IPS DF 6.9 (cell line): ENCODE measurements around the gene SLC38A8.

Experiments
- DNase-seq: peaks from one replicate; pipeline ENCODE4 v3.0.0-alpha.2; 2013; ENCODE audit warnings: low read depth, low spot score
- H3K27ac ChIP-seq: one replicate; pipeline ENCODE4 v1.5.1; 2013; ENCODE audit warnings: low read length, control low read depth
- H3K27me3 ChIP-seq: 2 replicates; pipeline ENCODE4 v1.6.1; 2013; ENCODE audit warnings: mild to moderate bottlenecking, low read length; ENCODE audit not compliant: control insufficient read depth, insufficient read depth
- H3K36me3 ChIP-seq: 2 replicates; pipeline ENCODE4 v1.6.1; 2013; ENCODE audit warnings: low read length; ENCODE audit not compliant: control insufficient read depth, insufficient read depth
- H3K4me1 ChIP-seq: 2 replicates; pipeline ENCODE4 v1.6.1; 2013; ENCODE audit warnings: low read length; ENCODE audit not compliant: control insufficient read depth, insufficient read depth
- H3K4me3 ChIP-seq: 2 replicates; pipeline ENCODE4 v1.5.1; 2013; ENCODE audit warnings: mild to moderate bottlenecking, low read length
- H3K9me3 ChIP-seq: 2 replicates; pipeline ENCODE4 v1.6.1; 2013; ENCODE audit warnings: low read length, inconsistent platforms; ENCODE audit not compliant: control insufficient read depth, insufficient read depth
- WGBS: extraction: QIAGEN DNeasy Blood & Tissue Kit; methylation state at CpG from one replicate; pipeline ENCODE4 v1.1.7; 2013; ENCODE audit warnings: mixed read lengths, missing lambda C conversion rate; ENCODE audit not compliant: insufficient read length, insufficient coverage; 5-methylcytosine and 5-hydroxymethylcytosine counted together

Gene SLC38A8

GRCh38 chr16:83972256-83973008, 70.2 kb downstream of the SLC38A8 start:
- H3K27me3 ChIP-seq: peaks cover 4% of the 10 kb centered on the region; the same call in 1 of the 2 replicates
- no peaks in the 10 kb centered on the region for H3K36me3 ChIP-seq
- no peak overlapping the region for H3K4me3 ChIP-seq
- H3K27ac ChIP-seq: no peak overlapping the region
- no peak for DNase-seq
- H3K4me1 ChIP-seq: peaks cover 3% of the 10 kb centered on the region; the same call in 1 of the 2 replicates
- WGBS: no CpG with 5 or more reads among the region's 19 CpGs
- H3K9me3 ChIP-seq: no peaks in the 10 kb centered on the region

GRCh38 chr16:83971165-83972130, 71.1 kb downstream of the SLC38A8 start:
- peaks cover 4% of the 10 kb centered on the region; the same call in 1 of the 2 replicates for H3K27me3 ChIP-seq

GRCh38 chr16:83970430-83970815, 72.2 kb downstream of the SLC38A8 start:
- H3K36me3 ChIP-seq: no peaks in the 10 kb centered on the region
- H3K9me3 ChIP-seq: no peaks in the 10 kb centered on the region
- peaks cover 3% of the 10 kb centered on the region; the same call in 1 of the 2 replicates for H3K4me1 ChIP-seq
- peaks cover 4% of the 10 kb centered on the region; the same call in 1 of the 2 replicates for H3K27me3 ChIP-seq
- DNase-seq: no peak
- H3K27ac ChIP-seq: no peak overlapping the region
- WGBS: no CpG with 5 or more reads among the region's 6 CpGs
- no peak overlapping the region for H3K4me3 ChIP-seq

More at GRCh38 chr16:83971165-83972130, 71.1 kb downstream of the SLC38A8 start:
- Histone ChIP-seq H3K36me3 (no peaks in the 10 kb centered on the region), H3K4me1 (peaks cover 3% of the 10 kb centered on the region; the same call in 1 of the 2 replicates), H3K4me3 (no peak overlapping the region), H3K27ac (no peak overlapping the region), H3K9me3 (no peaks in the 10 kb centered on the region)
- no CpG with 5 or more reads among the region's 27 CpGs for WGBS
- DNase-seq: no peak

GRCh38 chr16:83969771-83970429, 72.7 kb downstream of the SLC38A8 start:
- no peaks in the 10 kb centered on the region for H3K9me3 ChIP-seq
- no peak overlapping the region for H3K4me3 ChIP-seq
- H3K27ac ChIP-seq: no peak overlapping the region
- no CpG with 5 or more reads among the region's 18 CpGs for WGBS
- no peak for DNase-seq
- peaks cover 3% of the 10 kb centered on the region; the same call in 1 of the 2 replicates for H3K4me1 ChIP-seq
- H3K27me3 ChIP-seq: peaks cover 4% of the 10 kb centered on the region; the same call in 1 of the 2 replicates
- H3K36me3 ChIP-seq: no peaks in the 10 kb centered on the region

- Histone ChIP-seq H3K4me3 (peak overlapping the region; percentile 55; the same call in 1 of the 2 replicates), H3K27me3 (peaks cover 4% of the 10 kb centered on the region; the same call in 1 of the 2 replicates), H3K27ac (no peak overlapping the region), H3K36me3 (no peaks in the 10 kb centered on the region), H3K4me1 (peaks cover 3% of the 10 kb centered on the region; the same call in 1 of the 2 replicates), H3K9me3 (no peaks in the 10 kb centered on the region)
- no CpG with 5 or more reads among the region's 45 CpGs for WGBS
- no peak for DNase-seq
These were observed 73.5 kb downstream of the SLC38A8 start for GRCh38 chr16:83968891-83969649.

- no peak for DNase-seq
- H3K4me1 ChIP-seq: peaks cover 3% of the 10 kb centered on the region; the same call in 1 of the 2 replicates
- H3K4me3 ChIP-seq: peak overlapping the region; percentile 55; the same call in 1 of the 2 replicates
- no peaks in the 10 kb centered on the region for H3K36me3 ChIP-seq
- peaks cover 4% of the 10 kb centered on the region; the same call in 1 of the 2 replicates for H3K27me3 ChIP-seq
- no CpG with 5 or more reads among the region's 87 CpGs for WGBS
- H3K27ac ChIP-seq: no peak overlapping the region
- H3K9me3 ChIP-seq: no peaks in the 10 kb centered on the region
These were observed 74.2 kb downstream of the SLC38A8 start for GRCh38 chr16:83968306-83968851.

- H3K4me1 ChIP-seq: peaks cover 3% of the 10 kb centered on the region; the same call in 1 of the 2 replicates
- no peak within 1 kb of the TSS for H3K27ac ChIP-seq
- no peaks in the 10 kb centered on the region for H3K36me3 ChIP-seq
- 100% methylated on average over 5 of the region's 35 CpGs for WGBS
- peak within 1 kb of the TSS; percentile 55; the same call in 1 of the 2 replicates for H3K4me3 ChIP-seq
- peaks cover 4% of the 10 kb centered on the region; the same call in 1 of the 2 replicates for H3K27me3 ChIP-seq
- DNase-seq: no peak
- no peaks in the 10 kb centered on the region for H3K9me3 ChIP-seq
These were observed 74.7 kb downstream of the SLC38A8 start, which contains the start of gene NECAB2 for GRCh38 chr16:83967838-83968305. TSS of gene NECAB2 (plus strand) at chr16:83968244. CDS start at chr16:83968649, 405 bp downstream.

- no CpG with 5 or more reads among the region's 2 CpGs for WGBS
- no peak for DNase-seq
- H3K27me3 ChIP-seq: peaks cover 4% of the 10 kb centered on the region; the same call in 1 of the 2 replicates
- H3K9me3 ChIP-seq: no peaks in the 10 kb centered on the region
- no peak overlapping the region for H3K27ac ChIP-seq
- no peaks in the 10 kb centered on the region for H3K36me3 ChIP-seq
- H3K4me3 ChIP-seq: no peak overlapping the region
- peaks cover 3% of the 10 kb centered on the region; the same call in 1 of the 2 replicates for H3K4me1 ChIP-seq
These were observed 75.5 kb downstream of the SLC38A8 start for GRCh38 chr16:83967091-83967490.

- no peak for DNase-seq
- 0 out of 2 replicates have a peak, but pooled peaks cover 3% of the 10 kb centered on the region for H3K4me1 ChIP-seq
- H3K9me3 ChIP-seq: no peaks in the 10 kb centered on the region
- no peaks in the 10 kb centered on the region for H3K36me3 ChIP-seq
- no peak overlapping the region for H3K27ac ChIP-seq
- H3K27me3 ChIP-seq: peaks cover 4% of the 10 kb centered on the region; the same call in 1 of the 2 replicates
- no peak overlapping the region for H3K4me3 ChIP-seq
- WGBS: no CpG with 5 or more reads among the region's 13 CpGs
These were observed 76.4 kb downstream of the SLC38A8 start for GRCh38 chr16:83966153-83966696.
